RKO (cell line): ENCODE results near the gene GOLGA6L7.
"Not testable (repeated sequence)": the region's sequence is repeated elsewhere in the genome, so short reads cannot be mapped to it uniquely, and the experiment has no call there.

ENCODE experiments used
- DNase-seq: peaks from one replicate; pipeline ENCODE4 v3.0.0-alpha.2; 2016; ENCODE audit warnings: low spot score

The GOLGA6L7 gene

DNA sequence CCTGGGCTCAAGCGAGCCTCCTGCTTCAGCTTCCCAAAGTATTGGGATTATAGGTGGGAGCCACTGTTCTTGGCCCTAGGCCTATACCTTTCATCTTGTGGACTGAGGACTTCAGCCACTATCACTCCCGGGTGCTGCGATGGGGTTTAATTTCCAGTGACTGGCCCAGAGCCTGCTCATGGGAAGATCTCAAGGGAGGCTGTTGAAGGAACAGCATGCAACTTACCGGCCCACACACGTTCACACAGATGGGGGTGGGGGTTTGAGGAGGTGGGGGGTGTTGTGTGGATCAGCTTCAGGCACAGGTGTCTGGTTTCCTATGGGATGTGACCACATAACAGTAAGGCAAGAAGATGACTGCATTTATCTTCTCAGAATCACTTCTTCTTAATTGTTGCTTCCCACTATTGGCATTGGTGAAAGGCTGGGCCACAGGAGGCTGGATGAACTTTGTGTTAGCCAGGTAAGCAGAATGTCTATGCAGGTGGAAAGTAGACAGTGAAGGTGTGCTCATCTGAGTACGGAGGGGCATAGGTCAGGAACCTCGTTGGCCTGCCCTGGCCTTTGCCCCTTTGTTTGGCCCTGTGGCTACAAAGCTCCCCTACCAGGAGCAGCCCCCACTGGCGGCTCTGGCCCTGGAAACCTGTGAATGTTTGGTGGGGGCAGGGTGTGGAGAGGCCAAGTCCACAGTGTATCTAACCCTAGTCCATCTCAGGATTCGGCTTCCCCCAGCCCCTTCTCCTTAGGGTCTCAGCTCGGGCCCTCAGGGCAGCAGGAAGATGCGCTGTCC is 35.9 kb upstream of the GOLGA6L7 start:
- DNase-seq: no peak

DNA sequence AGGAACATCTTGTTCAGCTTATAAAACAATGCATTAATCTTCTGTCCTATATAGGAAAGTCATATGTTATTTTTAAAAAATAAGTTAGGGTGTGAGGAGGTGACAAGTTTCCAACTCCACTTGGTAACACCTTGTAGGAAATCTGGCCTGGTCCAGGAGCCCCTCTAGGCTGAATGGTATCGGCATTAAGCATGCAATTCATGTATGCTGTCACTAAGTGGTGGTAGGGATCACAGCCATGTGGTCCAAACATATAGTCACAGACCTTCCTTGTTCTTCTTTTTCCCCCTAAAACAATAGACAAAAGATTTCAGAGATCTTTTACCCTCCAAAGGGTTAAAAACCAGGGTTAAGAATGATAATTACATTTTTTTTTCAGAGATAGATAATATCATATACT is 33.2 kb upstream of the GOLGA6L7 start:
- no peak for DNase-seq

DNA sequence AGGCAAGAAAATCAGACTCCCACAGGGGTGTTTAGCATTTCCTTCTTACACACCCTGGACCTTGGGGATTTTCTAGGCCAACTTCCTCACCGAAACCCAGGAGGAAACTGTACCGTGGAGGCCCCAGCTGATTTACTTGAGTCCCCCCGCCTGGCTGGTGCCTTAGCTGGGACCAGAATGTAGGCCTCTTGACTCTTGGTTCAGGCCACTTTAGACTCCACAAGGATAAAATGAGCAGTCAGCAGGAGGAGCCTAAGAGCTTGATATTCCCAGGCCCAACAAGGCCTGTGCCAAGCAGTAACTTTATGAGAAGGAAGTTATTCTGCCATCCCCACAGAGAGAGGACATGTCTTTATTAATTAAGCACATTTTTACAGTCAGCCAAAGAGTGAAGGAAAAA is 32.7 kb upstream of the GOLGA6L7 start:
- no peak for DNase-seq

DNA sequence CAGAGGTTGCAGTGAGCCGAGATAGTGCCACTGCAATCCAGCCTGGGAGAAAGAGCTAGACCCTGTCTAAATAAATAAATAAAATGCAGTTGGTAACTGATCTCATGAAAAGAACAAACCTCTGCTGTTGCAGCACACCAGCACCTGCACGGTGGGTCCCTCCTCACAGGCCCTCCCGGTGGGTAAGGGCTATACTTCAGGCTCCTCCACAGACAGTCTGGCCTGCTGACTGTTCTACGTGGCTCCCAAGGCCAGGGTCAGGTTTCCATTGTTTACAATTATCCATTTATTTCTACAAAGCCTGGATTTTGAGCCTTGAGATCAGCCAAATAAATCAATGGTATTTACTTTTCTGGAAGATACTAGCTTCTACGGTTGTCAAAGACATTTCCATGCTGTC is 32.2 kb upstream of the GOLGA6L7 start:
- no peak for DNase-seq

DNA sequence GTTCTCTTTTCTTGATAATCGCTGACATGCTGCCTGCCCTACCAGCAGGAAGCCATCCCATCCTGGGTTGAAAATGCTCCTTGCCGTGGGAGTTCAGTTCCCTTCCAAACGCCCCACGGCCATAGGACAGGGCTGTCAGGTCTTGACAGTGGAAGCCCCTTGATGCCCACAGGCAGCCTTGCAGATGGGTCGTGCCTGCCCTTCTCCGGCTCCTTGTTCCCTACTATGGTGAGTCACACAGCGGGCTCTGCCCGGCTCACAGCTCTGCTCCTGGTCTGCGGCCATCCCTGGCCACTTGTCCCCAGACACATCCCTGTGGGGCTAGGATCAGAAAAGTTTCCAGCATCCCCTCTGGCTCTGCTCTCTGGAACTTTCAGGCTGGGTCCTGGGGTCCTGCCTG is 31.1 kb upstream of the GOLGA6L7 start:
- DNase-seq: no peak

DNA sequence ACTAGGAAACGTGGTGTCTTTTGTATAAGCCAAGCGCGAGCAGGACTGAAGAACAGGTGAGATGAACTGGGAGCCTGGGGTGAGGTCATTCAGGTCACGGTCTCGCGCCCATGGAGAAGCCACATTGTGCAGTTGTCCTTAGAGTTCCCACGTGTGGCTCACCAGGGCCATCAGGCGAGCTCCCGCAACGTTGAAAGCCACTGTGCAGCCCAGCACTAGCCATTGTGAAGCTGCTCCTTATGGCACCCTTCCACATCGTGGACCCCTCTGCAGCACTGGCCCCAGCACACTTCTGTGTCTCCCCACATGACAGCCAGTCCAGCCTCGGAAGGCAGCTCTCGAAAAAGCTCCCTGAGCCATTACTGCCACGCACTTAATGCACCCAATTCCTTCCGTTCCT is 29.8 kb upstream of the GOLGA6L7 start:
- no peak for DNase-seq

DNA sequence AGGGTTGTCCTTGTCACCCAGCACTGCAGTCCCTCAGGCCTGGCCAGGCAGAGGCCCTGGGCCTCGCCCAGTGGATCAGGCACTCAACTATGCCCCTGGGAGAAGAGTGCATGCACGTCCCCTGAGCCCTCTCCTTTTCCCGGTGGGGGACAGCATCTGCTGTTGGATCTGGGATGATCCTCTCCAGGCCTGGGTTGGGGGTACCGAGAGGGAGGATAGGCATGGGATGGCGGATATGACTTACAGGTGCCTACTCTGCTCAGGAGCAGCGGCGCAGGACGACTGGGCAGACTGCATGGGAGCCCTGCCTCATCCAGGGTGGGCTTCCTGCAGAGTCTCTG is 28.4 kb upstream of the GOLGA6L7 start:
- no peak for DNase-seq

DNA sequence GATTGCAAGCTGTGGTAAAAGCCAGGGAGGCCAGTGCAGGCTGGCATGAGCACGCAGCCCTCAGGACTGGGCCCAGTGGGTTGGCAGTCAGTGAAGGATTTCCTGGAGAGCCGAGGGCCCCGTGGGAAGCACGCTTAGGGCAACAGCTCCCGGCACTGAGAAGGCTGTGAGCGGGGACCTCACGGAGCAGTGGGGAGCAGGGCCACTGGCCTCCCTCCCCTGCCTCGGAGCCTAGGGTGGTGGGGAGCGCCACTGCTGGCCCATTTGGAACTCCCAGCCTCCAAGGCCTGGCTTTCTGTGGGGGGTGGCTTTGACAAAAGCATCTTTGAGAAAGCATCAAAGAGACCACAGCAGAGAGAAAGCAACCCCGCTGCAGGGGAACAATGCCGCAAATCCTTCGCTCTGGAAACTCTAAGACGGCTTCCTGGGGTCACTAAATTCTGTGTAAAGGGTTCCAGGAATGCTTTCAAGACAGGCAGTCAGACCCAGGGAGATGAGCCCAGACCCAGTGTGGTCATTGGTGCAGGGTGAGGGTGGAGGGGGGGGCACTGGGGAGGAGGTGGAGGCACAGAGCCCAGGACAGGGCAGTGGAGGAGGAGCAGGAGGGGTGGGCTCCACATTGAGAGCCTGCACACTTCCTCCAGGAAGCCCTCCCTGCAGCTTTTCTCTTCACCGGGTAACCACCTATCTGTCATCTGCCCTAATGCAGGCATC is 27.8 kb upstream of the GOLGA6L7 start:
- no peak for DNase-seq

DNA sequence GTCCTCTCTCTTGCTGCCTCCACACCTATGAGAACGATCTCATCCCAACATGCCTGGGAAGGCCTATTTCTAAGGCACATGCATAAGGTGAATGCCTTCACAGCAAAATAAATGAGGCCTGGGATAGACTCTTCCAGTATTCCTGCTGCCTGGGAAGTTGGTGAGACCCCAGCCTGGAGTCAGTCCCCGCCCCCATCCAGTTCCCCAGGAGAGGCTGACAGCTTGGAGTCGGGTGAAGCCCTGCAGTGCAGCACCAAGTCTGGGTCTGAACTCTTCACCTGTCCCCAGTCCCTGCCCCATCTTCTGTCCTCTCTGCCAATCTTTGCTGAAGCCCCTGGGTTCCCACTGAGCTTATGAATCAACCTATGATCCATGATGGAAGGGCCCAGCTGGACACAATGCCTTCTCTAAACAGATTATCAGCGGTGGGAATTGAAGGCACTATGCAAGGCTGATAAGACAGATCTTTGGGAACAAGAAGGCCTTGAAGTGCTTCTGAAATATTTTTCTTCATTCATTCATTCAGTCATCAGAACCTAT is 27.1 kb upstream of the GOLGA6L7 start:
- DNase-seq: no peak

DNA sequence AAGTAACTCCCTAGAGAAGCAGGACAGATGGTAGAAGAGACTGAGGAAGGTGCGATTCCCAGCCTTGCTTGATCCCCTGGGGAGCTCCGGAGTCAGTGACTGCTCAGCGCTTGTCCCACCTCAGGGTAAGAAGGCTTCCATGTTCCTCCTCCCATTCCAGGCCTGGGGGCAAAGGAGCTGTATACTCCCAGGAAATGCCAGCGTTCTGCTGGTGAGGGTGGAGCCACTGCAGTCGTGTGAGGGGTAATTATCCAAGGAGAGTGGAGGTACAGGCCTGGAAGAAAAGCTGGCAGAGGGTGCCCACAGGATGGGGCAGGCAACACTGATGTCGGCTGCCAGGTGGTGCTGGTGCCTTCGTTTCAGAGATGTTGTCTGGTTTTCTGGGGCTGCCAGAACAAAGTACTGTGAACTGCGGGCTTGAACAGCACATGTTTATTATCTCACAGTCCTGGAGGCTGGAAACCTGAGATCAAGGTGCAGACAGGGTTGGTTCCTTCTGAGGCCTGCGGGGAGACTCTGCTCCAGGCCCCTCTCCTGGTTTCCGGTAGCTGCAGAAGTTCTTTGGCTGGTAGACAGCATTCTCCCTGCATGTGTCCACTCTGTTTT is 25.2 kb upstream of the GOLGA6L7 start:
- DNase-seq: no peak

DNA sequence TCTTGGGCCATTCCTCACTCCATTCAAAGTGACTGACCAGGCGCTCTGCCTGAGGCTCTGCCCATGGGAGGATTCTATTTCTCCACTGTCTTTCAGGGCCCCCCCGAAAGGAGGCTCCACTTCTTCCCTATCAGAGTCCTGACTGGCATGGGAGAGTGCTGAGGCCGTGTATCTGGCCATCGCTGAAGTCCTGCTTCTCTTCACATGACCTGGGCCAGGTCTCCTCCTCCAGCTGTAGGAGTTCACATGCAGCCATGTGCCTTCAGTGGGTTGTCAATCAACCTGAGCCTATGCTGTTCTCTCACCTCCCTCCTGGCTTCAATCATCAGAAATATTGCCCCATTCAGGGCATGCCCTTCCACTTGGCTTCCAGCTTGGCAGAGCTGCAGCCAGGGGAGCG is 24.6 kb upstream of the GOLGA6L7 start:
- no peak for DNase-seq

DNA sequence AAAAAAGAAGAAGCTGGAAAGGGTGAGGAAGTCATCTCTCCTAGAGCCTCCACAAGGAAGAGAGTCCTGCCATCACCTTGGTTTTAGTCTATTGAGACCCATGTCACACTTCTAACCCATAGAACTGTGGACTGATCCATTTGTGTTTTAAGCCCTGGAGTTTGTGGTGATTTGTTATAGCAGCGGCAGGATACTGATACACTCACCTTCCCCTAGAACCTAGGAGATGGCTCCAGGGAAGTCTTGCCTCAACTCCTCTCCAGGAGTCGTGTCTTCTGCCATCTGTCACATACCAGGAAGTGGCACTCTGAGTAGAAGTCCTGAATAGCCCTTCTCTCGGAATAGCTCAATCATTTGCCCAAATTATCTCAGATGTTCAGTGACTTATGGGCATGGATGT is 22.7 kb upstream of the GOLGA6L7 start:
- no peak for DNase-seq

DNA sequence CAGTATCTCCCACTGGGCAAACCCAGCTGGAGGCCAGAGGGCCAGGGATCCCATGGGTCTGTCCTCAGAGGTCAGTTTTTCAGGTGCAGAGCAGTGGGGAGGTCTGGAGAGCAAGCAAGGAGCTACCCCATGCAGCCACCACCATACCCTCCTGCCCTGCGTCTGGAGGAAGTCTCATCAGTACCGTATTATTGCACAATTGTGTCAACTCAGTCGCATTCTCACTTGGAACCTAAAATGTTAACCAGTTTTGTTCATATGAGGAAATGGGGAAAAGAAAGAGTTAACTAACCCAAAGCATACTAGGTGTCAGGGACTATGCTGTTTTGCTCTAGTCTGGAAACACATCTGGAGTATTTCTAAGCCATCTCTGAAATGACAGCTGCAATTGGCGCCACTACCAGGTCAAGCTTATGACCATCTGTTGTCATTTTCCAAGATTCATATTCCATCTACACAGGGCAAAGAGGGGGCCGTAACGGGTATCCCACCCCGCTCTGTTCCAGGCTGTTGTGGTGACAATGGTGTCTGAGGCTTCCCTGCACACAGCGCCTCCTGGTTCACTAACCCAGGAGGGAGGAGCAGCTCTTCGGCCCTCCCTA is 20.4 kb upstream of the GOLGA6L7 start:
- DNase-seq: no peak

DNA sequence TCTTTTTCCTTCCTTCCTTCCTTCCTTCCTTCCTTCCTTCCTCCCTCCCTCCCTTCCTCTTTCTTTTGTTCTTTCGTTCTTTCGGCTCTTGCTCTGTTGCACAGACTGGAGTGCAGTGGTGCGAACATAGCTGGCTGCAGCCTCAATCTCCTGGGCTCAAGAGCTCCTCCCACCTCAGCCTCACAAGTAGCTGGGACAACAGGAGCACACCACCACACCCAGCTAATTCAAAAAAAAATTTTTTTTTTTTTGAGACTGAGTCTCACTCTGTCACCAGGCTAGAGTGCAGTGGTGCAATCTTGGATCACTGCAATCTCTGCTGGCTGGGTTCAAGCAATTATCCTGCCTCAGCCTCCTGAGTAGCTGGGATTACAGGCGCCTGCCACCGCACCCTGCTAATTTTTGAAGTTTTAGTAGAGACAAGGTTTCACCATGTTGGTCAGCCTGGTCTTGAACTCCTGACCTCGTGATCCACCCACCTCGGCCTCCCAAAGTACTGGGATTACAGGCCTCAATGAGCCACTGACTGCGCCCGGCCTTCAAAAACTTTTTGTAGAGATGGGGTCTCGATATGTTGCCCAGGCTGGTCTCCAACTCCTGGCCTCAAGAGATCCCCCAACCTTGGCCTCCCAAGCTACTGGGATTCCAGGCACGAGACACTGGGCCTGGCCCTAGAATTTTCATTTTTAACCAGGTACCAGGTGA is 13.3 kb upstream of the GOLGA6L7 start:
- not testable (repeated sequence) for DNase-seq

DNA sequence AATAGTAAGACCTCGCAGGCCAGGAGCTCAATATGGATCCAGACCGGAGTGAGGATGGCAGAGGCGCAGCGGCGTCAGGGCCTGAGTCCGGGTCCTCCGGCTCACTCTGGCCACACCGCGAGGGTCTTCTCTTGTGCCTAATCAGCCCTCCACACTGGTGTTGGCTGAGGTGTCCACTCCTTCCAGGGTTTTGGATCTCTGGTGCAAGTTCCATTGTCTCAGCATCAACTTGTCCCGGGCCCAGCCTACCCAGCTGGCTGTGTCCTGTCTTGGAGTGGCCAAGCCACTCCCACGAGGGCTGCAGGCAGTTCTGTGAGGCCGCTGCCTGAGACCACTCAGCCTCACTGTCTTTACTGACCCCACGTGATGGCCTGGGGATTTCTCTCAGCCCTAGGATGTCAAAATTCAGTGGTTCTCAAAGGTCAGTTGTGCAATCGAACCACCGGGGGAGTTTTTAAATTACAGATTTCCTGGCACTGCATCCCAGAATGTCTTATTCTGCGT is 12.6 kb upstream of the GOLGA6L7 start:
- no peak for DNase-seq

DNA sequence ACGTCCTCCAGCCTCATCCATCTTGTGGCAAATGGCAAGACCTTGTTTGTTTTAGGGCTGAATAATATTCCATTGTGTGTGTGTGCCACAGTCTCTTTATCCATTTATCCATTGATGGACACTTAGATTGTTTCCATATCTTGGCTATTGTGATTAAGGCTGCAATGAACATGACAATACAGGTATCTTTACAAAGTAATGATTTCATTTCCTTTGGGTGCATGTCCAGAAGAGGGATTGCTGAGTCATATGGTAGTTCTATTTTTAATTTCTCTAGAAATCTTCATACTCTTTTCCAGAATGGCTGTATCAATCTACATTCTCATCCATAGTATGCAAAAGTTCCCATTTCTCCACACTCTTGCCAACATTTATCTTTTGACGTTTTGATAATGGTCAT is 6.1 kb upstream of the GOLGA6L7 start:
- DNase-seq: not testable (repeated sequence)

DNA sequence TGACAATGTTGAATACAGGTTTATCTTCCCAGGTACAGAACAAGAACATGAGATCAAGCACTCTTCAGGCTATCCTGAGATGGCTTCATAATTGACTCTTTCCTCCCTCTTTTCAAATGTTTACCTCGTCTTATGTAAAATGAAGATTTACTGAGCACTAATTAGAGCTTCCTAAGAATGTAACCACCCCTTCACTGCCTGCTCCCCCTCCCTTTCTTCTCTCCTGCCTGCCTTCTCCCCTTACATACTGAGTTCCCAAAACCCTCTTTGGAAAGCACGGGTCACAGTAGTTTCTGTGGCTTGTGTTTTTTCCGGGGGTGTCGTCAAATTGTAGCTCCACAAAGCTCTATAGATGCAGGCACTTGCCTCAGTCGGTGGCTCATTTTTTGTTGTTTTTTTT is 5.2 kb upstream of the GOLGA6L7 start:
- not testable (repeated sequence) for DNase-seq

DNA sequence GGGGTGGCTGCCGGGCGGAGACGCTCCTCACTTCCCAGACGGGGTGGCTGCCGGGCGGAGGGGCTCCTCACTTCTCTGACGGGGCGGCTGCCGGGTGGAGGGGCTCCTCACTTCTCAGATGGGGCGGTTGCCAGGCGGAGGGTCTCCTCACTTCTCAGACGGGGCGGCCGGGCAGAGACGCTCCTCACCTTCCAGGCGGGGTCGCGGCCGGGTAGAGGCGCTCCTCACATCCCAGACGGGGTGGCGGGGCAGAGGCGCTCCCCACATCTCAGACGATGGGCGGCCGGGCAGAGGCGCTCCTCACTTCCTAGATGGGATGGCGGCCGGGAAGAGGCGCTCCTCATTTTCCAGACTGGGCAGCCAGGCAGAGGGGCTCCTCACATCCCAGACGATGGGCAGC is 1.3 kb upstream of the GOLGA6L7 start:
- DNase-seq: not testable (repeated sequence)

DNA sequence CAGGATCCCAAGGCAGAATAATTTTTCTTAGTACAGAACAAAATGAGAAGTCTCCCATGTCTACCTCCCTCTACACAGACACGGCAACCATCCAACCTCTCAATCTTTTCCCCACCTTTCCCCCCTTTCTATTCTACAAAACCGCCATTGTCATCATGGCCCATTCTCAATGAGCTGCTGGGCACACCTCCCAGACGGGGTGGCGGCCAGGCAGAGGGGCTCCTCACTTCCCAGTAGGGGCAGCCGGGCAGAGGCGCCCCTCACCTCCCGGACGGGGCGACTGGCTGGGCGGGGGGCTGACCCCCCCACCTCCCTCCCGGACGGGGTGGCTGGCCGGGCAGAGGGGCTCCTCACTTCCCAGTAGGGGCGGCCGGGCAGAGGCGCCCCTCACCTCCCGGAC is 827 bp upstream of the GOLGA6L7 start:
- DNase-seq: not testable (repeated sequence)

DNA sequence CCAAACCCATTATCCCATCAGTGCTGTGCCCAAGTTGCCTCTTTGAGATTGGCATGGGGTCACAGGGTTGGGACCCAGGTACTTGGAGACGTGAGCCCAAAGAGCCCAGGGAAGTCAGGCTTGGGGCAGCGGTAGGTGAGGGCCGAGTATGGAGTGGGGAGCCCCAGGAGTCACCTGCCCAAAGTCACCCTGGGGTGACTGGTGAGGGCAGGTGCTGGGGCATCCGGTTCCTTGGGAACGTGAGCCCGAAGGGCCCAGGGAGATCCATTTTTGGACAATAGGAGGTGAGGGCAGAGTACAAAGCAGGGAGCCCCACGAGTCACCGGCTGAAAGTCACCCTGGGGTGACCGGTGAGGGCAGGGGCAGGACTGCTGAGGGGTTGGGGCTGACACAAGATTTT is 485 bp downstream of the GOLGA6L7 start:
- not testable (repeated sequence) for DNase-seq

DNA sequence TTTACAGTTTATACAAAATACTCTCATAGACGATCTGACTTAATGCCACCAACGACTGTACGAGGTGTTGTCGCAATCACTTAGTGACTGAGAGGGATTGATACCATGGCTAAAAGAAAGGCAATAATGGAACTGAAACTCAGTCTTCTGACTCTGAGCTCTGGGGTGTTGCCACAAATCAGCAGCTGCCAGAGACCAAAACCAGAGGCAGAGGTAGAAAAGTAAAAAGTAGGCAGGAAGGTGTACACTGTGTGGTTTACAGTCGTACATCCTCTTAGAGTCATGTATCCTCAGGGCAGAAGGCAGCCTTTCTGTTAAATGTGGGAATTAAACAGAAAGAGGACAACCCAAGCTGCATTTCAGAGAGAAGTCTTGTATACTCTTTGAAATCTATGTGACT is 1.2 kb downstream of the GOLGA6L7 start:
- DNase-seq: not testable (repeated sequence)

DNA sequence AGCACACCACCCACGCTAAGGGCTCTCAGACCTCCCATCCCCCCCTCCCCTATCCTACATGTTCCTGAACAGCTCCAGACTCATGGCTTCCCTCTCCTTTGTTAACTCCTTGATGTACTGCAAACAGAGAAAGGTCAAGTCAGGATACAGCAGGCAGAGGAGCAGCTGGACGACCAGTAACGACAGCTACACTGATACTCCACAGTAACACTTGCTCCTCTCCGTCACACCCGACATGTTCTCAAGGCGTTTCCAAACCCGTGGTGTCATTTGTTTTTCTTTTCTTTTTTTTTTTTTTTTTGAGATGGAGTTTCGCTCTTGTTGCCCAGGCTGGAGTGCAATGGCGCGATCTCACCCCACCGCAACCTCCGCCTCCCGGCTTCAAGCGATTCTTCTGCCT is 4.3 kb downstream of the GOLGA6L7 start:
- not testable (repeated sequence) for DNase-seq
